Suprapubic skin (tissue), 3 donors: Measurements from ENCODE around the gene EEFSEC.

Source experiments
- POLR2A ChIP-seq, 2 donors: fragments of 450-650 bp; IDR thresholded peaks; one replicate each; pipeline ENCODE4 v1.6.1; 2017; ENCODE audit warnings: antibody characterized with exemption in 2 of 2, mild to moderate bottlenecking in 2 of 2, moderate library complexity in 2 of 2
- TF ChIP-seq, protein P1 (sequence below), 2 donors: fragments of 200-600 bp in 1 of 2; fragments of 450-650 bp in 1 of 2; sonication (generic) in 1 of 2; IDR thresholded peaks; one replicate each; pipeline ENCODE4 v1.5.1; 2016 to 2019; ENCODE audit warnings: antibody characterized with exemption in 2 of 2, mild to moderate bottlenecking in 1 of 2, moderate library complexity in 1 of 2

DNA sequence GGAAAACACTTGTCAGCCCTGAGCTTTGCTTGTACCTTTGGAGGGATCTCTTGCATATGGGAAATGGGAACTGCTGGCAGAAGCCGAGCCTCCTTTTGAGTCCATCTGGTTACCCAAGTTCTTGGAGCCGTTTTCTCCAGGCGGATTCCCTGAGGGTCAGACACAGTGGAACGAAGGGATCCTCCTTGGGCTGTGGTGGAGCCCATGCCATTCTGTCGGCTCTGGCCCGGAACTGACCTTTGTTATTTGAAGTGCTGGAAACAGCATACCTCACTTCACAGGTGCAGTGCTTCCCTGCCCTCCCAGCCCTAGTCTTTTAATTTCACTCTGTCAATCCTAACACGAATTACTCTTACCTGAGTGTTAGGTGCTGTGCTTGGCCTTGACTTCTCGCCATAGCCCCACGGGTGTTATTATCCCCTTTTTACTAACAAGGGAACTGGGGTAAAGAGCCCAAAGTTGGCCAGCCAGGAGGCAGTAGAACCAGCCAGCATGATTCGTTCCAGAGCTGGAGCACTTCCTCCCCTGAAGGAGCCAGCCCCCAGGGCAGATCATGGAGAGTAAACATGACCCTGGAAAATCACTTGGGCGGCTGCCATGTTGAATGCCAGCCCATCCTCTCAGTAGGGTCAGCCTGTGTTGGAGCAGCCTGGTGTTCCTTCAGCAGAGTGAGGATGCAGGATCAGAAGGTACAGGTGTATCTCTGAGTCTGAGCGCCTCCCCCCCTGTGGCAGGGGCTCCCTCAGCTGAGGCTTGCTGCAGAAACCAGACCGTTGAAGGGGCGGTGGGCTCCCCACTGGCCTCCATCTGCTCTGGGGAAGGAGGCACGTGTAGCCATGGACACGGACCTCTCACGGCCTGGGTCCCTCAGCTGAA is 170.2 kb downstream of the EEFSEC start:
- TF ChIP-seq, protein P1, sequence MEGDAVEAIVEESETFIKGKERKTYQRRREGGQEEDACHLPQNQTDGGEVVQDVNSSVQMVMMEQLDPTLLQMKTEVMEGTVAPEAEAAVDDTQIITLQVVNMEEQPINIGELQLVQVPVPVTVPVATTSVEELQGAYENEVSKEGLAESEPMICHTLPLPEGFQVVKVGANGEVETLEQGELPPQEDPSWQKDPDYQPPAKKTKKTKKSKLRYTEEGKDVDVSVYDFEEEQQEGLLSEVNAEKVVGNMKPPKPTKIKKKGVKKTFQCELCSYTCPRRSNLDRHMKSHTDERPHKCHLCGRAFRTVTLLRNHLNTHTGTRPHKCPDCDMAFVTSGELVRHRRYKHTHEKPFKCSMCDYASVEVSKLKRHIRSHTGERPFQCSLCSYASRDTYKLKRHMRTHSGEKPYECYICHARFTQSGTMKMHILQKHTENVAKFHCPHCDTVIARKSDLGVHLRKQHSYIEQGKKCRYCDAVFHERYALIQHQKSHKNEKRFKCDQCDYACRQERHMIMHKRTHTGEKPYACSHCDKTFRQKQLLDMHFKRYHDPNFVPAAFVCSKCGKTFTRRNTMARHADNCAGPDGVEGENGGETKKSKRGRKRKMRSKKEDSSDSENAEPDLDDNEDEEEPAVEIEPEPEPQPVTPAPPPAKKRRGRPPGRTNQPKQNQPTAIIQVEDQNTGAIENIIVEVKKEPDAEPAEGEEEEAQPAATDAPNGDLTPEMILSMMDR (IDR thresholded peaks at IDR 0.05): no peak
- no peak for TF ChIP-seq POLR2A (IDR thresholded peaks at IDR 0.05)
